Keratinocyte (primary cell): ENCODE data around the gene STAT3. TPM values are rescaled to one million over a fixed set of nuclear protein-coding genes. Genes with fewer than 3 reads are reported as not detected.

Experiments used
- DNase-seq: peaks from one replicate; pipeline ENCODE4 v3.0.0-alpha.2; 2011; ENCODE audit warnings: low read depth, missing footprints, low spot score
- FAIRE-seq: peaks from 2 replicates; lab custom pipeline; 2011; peaks lifted over from hg19 to GRCh38; lab: Jason Lieb, UNC
- H2AFZ ChIP-seq: 2 replicates; pipeline ENCODE4 v1.6.0; 2012; ENCODE audit warnings: low read length, control low read depth, inconsistent platforms; ENCODE audit not compliant: control insufficient read depth
- H3K27ac ChIP-seq: 2 replicates; pipeline ENCODE4 v1.5.1; 2011; ENCODE audit warnings: low read length; ENCODE audit not compliant: control insufficient read depth, insufficient read depth
- H3K27me3 ChIP-seq: 3 replicates; pipeline ENCODE4 v1.6.0; 2011; ENCODE audit warnings: low read length; ENCODE audit not compliant: control insufficient read depth, insufficient read depth; ENCODE audit errors: extremely low read depth
- H3K36me3 ChIP-seq, 2 experiments: 2 replicates in 1 of 2; 3 replicates in 1 of 2; pipeline ENCODE4 v1.5.1; 2011; ENCODE audit warnings: low read length in 2 of 2, mild to moderate bottlenecking in 1 of 2; ENCODE audit not compliant: control insufficient read depth in 2 of 2, insufficient read depth in 2 of 2; ENCODE audit errors: extremely low read depth in 1 of 2
- H3K4me1 ChIP-seq: 3 replicates; pipeline ENCODE4 v1.5.1; 2011; ENCODE audit warnings: low read length; ENCODE audit not compliant: control insufficient read depth, insufficient read depth; ENCODE audit errors: extremely low read depth
- H3K4me2 ChIP-seq: 3 replicates; pipeline ENCODE4 v1.6.0; 2011; ENCODE audit warnings: low read depth, low read length; ENCODE audit not compliant: control insufficient read depth, insufficient read depth; ENCODE audit errors: extremely low read depth
- H3K4me3 ChIP-seq, 3 experiments: fragments of 200-600 bp in 1 of 3; sonication (generic) in 1 of 3; 2 replicates in 2 of 3; 3 replicates in 1 of 3; pipeline ENCODE4 v1.5.1; 2011 to 2016; ENCODE audit warnings: low read length in 3 of 3, mild to moderate bottlenecking in 3 of 3, control low read depth in 2 of 3, inconsistent platforms in 1 of 3, low read depth in 1 of 3, mixed read lengths in 1 of 3, mixed run types in 1 of 3, moderate library complexity in 1 of 3; ENCODE audit not compliant: control insufficient read depth in 2 of 3, insufficient read depth in 2 of 3; ENCODE audit errors: extremely low read depth in 1 of 3
- H3K79me2 ChIP-seq: 2 replicates; pipeline ENCODE4 v1.6.0; 2012; ENCODE audit warnings: low read length; ENCODE audit not compliant: control insufficient read depth, insufficient read depth
- H3K9ac ChIP-seq: 3 replicates; pipeline ENCODE4 v1.6.0; 2011; ENCODE audit warnings: low read length; ENCODE audit not compliant: control insufficient read depth, insufficient read depth; ENCODE audit errors: extremely low read depth
- H3K9me1 ChIP-seq: 3 replicates; pipeline ENCODE4 v1.6.0; 2011; ENCODE audit warnings: low read length; ENCODE audit not compliant: control insufficient read depth, insufficient read depth; ENCODE audit errors: extremely low read depth
- H3K9me3 ChIP-seq: 2 replicates; pipeline ENCODE4 v1.5.1; 2012; ENCODE audit warnings: low read depth, low read length; ENCODE audit not compliant: control insufficient read depth
- H4K20me1 ChIP-seq: 3 replicates; pipeline ENCODE4 v1.6.0; 2011; ENCODE audit warnings: low read length; ENCODE audit not compliant: control insufficient read depth, insufficient read depth; ENCODE audit errors: extremely low read depth
- EZH2 ChIP-seq: IDR thresholded peaks from one replicate; pipeline ENCODE4 v1.6.1; 2012; ENCODE audit warnings: inconsistent platforms, mild to moderate bottlenecking, low read length, moderate library complexity
- dilution Hi-C: fragments of 300-500 bp; cut with MboI; formaldehyde crosslinking; loops from one replicate; pipeline ENCODE4 v1.7.0; 2020; ENCODE audit warnings: low sequenced_read_pairs; ENCODE audit not compliant: extremely low pct_ligation_motif_present
- polyA plus RNA-seq, 5 experiments: library from polyadenylated mRNA; depleted of rRNA in 3 of 5; stranded (reverse) in 3 of 5; stranded (forward) in 1 of 5; unstranded in 1 of 5; fragments of >200 nt; gene quantifications; 1 replicate in 1 of 5; 2 replicates in 3 of 5; 3 replicates in 1 of 5; pipeline versions ENCODE4 v1.2.1 to v1.2.3, GENCODE V29; 2011 to 2012; ENCODE audit warnings: missing spikeins in 2 of 5, low read depth in 1 of 5, low replicate concordance in 1 of 5
- TF ChIP-seq, protein P1 (sequence below), 3 experiments: IDR thresholded peaks in 1 of 3; conservative IDR thresholded peaks in 1 of 3; optimal IDR thresholded peaks in 1 of 3; 2 replicates in 2 of 3; 3 replicates in 1 of 3; pipeline versions ENCODE3 to v1.5.1; 2011; ENCODE audit warnings: low read length in 3 of 3, mild to moderate bottlenecking in 3 of 3, moderate library complexity in 2 of 3, control low read depth in 1 of 3, inconsistent platforms in 1 of 3; ENCODE audit not compliant: insufficient read depth in 2 of 3; ENCODE audit errors: extremely low read depth in 1 of 3

Gene STAT3
- polyA plus RNA-seq, 1 donor (not counting 4 experiments of a cell fraction or from before 2014, with no cell fraction given): 37.4 TPM

DNA sequence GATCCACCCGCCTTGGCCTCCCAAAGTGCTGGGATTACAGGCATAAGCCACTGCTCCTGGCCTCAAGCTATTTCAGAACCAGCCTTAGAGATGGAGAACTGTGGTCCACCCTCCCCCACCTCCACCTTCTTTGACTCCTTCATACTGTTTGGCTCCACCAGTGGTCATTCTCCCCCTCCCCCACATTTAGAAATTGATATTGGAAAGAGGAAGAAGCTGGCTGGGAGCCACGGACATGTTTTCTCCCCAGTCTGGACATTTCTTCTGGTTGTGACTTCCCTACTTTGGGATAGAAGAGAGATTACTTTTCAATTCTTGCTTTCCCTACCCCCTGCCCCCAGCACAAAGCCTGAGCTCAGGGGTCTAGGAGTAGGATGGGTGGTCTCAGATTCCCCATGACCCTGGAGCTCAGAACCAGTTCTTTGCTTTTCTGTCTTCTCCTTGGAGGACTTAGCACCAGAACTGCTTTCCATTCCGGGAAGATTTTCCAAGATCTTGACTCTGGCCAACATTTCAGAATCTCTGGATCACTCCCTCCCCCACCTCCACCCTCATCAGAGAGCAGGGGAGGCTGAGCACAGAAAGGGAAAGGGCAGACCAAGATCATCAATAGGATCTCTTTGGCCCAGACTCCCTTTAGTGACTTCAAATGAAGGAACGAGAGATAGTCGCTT lies 18.5 kb upstream of the STAT3 start:
- peaks cover 60% of the 10 kb centered on the region for H4K20me1 ChIP-seq
- H3K9ac ChIP-seq: no peak overlapping the region
- dilution Hi-C loops: no loop called here
- H3K79me2 ChIP-seq: peaks cover 78% of the 10 kb centered on the region
- no peak overlapping the region for H3K27ac ChIP-seq
- H3K4me3 ChIP-seq: no peak overlapping the region
- H2AFZ ChIP-seq: no peak overlapping the region
- H3K9me3 ChIP-seq: no peaks in the 10 kb centered on the region
- peaks cover 22 to 49% of the 10 kb centered on the region in 2 experiments for H3K36me3 ChIP-seq
- H3K4me1 ChIP-seq: peaks cover 55% of the 10 kb centered on the region
- H3K4me2 ChIP-seq: no peak overlapping the region
- TF ChIP-seq EZH2: no peak
- TF ChIP-seq, protein P1, sequence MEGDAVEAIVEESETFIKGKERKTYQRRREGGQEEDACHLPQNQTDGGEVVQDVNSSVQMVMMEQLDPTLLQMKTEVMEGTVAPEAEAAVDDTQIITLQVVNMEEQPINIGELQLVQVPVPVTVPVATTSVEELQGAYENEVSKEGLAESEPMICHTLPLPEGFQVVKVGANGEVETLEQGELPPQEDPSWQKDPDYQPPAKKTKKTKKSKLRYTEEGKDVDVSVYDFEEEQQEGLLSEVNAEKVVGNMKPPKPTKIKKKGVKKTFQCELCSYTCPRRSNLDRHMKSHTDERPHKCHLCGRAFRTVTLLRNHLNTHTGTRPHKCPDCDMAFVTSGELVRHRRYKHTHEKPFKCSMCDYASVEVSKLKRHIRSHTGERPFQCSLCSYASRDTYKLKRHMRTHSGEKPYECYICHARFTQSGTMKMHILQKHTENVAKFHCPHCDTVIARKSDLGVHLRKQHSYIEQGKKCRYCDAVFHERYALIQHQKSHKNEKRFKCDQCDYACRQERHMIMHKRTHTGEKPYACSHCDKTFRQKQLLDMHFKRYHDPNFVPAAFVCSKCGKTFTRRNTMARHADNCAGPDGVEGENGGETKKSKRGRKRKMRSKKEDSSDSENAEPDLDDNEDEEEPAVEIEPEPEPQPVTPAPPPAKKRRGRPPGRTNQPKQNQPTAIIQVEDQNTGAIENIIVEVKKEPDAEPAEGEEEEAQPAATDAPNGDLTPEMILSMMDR (optimal IDR thresholded peaks at IDR 0.05 in 1 of 3, IDR thresholded peaks at IDR 0.05 in 1 of 3, conservative IDR thresholded peaks at IDR 0.05 in 1 of 3; ENCODE audit: extremely low read depth in 1 of 3, insufficient read depth in 2 of 3, low read length in 3 of 3): no peak
- no peak for FAIRE-seq
- no peak for DNase-seq
- H3K9me1 ChIP-seq: peaks cover 5% of the 10 kb centered on the region
- H3K27me3 ChIP-seq: no peaks in the 10 kb centered on the region

DNA sequence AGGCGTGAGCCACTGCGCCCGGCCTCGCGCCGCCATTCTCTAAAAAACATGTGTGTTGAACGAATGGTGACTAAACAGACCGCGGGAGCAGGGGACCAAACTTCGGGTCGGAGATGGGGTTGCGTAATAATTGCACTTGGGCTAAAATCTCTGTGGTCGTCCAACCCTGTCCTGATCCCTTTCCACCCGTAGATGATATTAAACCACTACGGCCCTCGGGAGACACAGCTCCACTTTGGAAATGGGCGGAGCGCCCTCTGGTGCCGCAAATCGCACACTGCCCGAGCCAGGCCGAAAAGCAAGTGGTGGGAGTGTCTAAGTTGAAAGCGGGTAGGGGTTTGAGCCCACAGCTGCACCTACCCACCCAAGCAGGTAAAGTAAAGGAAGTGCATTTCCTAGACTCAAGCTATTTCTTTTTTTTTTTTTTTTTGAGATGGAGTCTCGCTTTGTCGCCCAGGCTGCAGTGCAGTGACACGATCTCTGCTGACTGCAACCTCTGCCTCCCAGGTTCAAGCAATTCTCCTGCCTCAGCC lies 17.8 kb upstream of the STAT3 start:
- H3K4me2 ChIP-seq: no peak overlapping the region
- no peaks in the 10 kb centered on the region for H3K9me3 ChIP-seq
- peaks cover 20 to 42% of the 10 kb centered on the region in 2 experiments for H3K36me3 ChIP-seq
- no peak overlapping the region for H3K27ac ChIP-seq
- DNase-seq (no peak), FAIRE-seq (no peak)
- TF ChIP-seq, protein P1 (optimal IDR thresholded peaks at IDR 0.05 in 1 of 3, IDR thresholded peaks at IDR 0.05 in 1 of 3, conservative IDR thresholded peaks at IDR 0.05 in 1 of 3; ENCODE audit: extremely low read depth in 1 of 3, insufficient read depth in 2 of 3, low read length in 3 of 3): peak; percentile 69 to 84 (median 83)
- no peak for TF ChIP-seq EZH2
- no peaks in the 10 kb centered on the region for H3K27me3 ChIP-seq
- H3K9me1 ChIP-seq: peaks cover 5% of the 10 kb centered on the region
- no peak overlapping the region for H3K4me3 ChIP-seq
- dilution Hi-C loops: no loop called here
- peaks cover 72% of the 10 kb centered on the region for H3K79me2 ChIP-seq
- no peak overlapping the region for H3K9ac ChIP-seq
- peaks cover 54% of the 10 kb centered on the region for H4K20me1 ChIP-seq
- H3K4me1 ChIP-seq: peaks cover 48% of the 10 kb centered on the region
- no peak overlapping the region for H2AFZ ChIP-seq
